ENCODE data around the gene MOGAT3.

Gene MOGAT3

DNA sequence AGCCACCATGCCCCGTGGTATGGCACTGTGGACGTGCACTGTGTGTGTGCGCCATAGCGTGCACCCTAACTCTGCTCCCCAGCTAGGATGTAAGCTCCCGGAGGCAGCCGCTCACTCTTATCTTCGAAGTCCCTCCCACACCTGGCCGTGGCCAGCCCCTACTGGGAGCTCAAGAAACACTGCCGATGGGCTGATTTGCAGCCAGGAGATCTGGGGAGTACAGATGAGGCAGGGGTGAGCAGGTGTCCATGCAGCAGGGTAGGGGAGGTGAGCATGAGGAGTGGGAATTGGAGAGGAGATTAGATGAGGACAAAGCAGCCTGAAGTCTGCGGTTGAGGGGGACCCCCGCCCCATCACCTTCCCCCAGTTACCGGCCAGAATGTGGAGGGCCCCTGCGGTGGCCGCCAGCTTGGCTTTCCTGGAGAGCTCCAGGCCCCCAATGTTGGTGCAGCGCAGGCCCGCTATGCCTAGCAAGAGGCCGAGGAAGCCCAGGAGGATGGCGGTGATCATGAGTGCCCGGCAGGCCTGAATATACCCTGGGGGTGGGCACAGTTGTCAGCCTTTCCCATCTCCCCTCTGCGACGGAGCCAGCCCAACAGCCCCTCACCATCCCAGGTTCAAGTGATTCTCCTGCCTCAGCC is 33.2 kb upstream of the MOGAT3 start:
- no peak for DNase-seq (ENCODE audit: low read depth)

DNA sequence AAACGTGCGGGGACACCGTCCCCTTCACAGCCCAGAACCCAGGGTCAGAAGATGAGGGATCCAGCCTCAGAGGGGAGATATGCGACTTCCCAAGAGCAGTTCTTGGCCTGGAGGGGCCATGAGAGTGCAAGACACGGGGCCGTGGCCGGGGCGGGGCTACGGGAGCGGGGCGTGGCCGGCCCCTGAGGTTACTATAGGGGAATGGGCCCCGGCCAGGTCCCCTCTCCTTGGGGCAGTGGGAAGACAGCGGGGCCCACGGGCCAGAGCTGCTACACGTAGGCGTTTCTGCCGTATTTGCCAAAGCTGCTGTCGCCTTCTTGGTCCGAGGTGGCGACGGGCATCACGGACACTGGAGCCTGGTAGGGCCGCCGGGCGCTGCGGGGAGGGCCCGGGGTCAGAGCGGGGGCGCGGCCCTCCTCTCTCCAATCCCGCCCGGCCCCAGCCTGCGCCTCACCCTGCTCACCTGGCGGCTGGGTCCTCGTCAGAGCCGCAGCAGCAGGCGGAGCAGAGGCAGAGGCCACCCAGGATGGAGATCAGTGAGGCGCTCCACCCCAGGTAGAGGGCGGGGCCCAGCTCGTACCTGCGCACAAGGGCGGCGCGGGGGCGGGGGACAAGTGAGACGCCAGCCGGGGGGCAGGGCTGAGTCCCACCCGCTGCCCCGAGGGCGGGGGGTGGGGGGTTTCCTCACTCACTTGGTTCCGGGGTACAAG is 31.5 kb upstream of the MOGAT3 start:
- DNase-seq (ENCODE audit: low read depth), result no peak

DNA sequence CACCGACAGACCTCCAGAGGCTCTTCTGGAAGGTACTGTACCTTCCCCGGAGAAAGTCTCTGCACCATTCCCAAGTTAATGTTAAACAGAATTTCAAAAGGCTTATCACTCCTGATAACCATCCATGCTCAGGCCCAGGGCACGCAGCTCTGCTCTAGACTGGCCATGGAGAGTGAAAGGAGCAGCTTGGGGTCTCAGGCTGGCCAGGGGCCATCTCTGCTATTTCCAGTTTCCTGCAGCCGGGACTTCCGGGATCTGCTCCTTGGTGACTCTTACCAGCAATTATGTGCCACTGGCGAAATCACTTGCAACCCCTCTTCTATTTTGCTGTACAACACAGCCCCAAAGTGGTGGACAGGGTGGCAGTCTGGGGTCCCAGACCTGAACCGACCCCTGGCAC is 30.8 kb upstream of the MOGAT3 start:
- no peak for DNase-seq (ENCODE audit: low read depth)

DNA sequence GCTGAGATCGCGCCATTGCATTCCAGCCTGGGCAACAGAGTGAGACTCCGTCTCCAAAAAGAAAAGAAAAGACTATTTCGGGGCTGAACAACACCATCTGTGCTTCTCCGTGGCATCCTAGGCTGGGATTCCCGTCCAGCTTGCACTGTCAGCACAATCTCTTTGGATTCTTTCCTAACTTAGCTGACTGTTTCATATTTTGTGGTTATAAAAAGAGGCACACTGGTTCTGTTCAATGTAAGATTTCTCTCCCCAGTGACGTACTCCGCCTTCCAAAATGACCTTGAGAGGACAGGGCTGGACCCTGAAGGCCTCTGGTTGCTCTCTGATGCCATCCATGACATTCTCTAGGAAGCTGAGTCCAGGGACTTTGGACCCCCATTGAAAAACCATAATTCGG is 25.9 kb upstream of the MOGAT3 start:
- no peak for DNase-seq (ENCODE audit: low read depth)

DNA sequence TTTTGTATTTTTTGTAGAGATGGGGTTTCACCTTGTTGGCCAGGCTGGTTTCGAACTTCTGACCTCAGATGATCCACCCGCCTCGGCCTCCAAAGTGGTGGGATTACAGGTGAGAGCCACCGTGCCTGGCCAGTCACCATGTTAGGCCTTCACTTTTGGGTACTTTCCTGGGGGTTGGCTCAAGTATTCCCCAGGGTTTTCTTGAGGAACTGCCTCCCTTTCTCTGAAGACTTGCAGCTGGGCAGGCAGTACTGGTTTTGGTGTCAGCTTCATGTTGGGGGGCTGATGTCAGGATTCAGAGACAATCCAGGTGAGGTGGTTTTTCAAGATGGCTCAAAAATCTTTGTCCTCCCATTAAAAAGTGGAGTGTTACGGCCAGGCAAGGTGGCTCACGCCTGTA is 24.8 kb upstream of the MOGAT3 start:
- no peak for DNase-seq (ENCODE audit: low read depth)

DNA sequence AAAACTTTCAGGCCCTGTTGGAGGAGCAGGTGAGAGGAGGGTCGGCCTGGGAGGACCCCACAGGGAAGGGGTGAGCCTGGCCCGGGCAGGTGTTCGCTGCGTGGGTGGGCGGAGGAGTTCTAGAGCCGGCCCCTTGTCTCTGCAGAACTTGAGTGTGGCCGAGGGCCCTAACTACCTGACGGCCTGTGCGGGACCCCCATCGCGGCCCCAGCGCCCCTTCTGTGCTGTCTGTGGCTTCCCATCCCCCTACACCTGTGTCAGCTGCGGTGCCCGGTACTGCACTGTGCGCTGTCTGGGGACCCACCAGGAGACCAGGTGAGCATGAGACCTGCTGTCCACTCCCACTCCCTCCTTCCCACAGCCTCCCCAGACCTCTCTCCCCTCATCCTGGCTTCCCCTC is 22.7 kb upstream of the MOGAT3 start:
- no peak for DNase-seq (ENCODE audit: low read depth)

DNA sequence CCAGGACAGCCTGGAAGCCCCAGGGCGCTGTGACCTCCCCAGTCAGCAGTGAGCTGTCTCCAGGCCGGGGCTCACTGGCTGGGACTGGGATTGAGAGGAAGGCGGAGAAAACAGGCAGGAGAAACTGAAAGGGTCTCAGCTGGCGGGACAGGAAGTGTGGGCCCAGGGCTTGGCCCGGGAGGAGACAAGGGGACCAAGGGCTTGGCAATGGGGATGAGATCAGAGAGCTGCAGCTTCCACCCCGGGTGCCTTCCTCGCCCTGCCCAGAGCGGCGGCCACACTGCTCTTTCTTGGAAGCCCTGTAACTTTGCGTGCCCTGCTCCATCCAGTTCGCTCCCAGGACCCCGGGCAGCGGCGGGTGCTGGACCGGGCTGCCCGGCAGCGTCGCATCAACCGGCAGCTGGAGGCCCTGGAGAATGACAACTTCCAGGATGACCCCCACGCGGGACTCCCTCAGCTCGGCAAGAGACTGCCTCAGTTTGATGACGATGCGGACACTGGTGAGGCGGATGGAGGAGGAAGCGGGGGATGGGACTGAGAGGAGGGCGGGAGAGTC is 21.5 kb upstream of the MOGAT3 start:
- no peak for DNase-seq (ENCODE audit: low read depth)

DNA sequence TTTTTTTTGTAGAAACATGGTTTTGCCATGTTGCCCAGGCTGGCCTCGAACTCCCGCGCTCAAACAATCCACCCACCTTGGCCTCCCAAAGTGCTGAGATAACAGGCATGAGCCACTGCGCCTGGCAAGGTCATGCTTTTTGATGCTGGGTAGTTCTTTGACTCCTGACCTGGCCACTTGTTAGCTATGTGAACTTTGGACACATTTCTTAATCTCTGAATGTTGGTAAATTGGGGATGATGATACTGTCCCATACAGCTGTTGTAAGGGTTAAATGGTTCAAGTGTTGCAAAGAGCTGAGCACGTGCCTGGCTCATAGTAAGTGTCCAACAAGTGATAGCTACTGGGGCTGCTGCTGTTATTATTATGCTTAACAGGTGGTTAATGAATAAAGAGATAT is 19.5 kb upstream of the MOGAT3 start:
- DNase-seq (ENCODE audit: low read depth), result no peak

DNA sequence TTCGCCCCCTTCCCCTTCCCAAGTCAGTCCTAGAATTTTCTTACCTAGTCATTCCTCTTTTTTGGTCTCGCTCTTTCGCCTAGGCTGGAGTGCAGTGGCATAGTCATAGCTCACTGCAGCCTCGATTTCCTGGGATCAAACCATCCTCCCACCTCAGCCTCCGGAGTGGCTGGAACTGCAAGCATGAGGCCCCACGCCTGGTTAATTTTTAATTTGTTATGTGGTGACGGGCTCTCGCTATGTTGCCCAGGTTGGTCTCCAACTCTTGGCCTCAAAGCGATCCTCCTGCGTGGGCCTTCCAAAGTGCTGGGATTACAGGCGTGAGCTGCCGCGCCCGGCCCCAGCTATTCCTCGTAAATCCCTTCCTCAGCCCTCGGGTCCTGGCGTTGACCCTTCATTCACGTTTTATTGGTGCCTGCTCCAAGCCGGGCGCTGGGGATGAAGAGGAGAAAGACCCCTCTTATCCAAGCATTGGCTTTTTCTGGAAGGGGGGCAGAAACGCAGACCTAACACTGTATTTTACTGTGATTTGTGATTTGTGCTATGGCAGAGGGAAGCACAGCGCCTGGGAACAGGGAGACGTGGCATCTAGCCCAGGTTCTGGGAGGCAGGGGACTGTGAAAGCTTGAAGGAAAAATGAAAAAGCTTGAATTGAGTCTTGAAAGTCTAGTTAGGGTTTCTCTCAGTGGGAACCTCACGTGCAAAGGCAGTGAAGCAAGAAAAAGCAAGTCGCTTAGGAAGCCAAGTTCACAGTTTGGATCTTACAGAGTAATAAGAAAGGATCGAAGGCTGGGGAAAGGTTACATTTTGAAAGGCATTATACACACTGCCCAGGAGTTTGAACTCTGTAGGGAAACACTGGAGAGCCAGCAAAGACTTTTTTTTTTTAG is 17.6 kb upstream of the MOGAT3 start:
- no peak for DNase-seq (ENCODE audit: low read depth)

DNA sequence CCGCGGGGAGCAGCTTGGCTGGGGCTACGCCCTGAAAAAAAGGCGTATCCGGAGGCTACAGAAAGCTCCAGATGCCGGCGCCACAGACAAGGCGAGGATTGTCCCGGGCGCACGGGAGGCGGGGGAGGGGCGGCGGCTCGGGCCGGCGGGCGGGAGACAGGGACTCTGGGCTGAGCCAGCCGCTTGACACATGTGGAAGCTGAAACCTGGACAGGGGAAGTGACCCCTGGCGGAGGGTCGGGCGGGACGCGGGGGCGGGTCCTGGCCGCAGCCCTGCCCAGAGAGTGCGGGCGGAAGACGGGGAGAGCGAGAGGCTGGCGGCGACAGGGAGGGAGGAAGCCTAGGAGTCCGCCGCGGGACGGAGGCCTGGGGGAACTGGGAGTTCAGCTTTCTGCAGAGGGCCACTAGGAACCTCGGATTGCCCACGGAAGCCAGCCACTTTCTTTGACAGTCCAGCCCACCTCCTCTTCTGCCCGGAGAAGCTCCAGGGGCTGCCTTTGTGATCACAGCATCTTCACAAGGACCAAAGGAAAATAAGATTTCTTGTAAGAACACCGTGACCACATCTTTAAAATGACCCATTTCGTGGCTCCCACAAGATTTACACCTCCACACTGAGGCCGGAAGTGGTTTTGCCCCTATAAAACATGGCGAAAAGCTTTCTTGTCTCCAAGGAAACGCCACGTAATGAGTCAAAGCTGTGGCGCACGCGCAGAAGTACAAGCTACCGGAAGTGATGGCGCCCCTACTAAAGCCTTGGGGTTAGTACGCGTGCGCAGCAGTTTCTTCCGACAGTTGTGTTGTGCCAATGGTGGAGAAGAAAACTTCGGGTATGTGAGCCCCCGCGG is 16.8 kb upstream of the MOGAT3 start, which contains the start of the genes PLOD3 and ZNHIT1:
PLOD3 (minus strand) TSS at position 194 of the 848 bp plus-strand sequence. CDS start 307 bp downstream, outside the sequence.
ZNHIT1 (plus strand) TSS at position 778 of the 848 bp plus-strand sequence; CDS start at position 809, 31 bp downstream.
- peak; percentile 93 for DNase-seq (ENCODE audit: low read depth)

DNA sequence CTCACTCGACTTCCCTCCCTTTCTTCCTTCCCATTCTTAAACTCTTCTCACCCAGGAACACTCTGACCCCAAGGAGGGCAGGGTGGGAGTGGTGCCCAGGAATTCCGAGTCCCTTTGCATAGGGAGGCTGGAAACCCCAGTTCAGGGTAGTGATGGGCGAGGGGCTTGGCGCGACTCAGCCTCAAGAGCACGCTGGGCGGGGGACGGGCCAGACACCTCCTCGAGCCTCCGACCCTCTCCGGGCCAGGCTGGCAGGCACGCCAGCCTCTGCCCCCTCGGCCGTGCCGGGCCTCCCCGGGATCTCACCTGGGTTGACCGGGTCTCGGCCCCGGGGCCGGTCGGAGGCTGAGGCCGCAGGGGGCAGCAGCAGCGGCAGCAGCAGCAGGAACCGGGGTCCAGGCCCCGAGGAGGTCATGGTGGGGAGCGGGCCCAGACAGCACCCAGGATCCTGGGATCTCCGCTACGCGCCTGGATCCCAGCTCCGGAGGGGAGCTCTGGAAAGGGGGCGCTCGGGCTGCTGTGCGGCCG is 16.1 kb upstream of the MOGAT3 start:
- no peak for DNase-seq (ENCODE audit: low read depth)

DNA sequence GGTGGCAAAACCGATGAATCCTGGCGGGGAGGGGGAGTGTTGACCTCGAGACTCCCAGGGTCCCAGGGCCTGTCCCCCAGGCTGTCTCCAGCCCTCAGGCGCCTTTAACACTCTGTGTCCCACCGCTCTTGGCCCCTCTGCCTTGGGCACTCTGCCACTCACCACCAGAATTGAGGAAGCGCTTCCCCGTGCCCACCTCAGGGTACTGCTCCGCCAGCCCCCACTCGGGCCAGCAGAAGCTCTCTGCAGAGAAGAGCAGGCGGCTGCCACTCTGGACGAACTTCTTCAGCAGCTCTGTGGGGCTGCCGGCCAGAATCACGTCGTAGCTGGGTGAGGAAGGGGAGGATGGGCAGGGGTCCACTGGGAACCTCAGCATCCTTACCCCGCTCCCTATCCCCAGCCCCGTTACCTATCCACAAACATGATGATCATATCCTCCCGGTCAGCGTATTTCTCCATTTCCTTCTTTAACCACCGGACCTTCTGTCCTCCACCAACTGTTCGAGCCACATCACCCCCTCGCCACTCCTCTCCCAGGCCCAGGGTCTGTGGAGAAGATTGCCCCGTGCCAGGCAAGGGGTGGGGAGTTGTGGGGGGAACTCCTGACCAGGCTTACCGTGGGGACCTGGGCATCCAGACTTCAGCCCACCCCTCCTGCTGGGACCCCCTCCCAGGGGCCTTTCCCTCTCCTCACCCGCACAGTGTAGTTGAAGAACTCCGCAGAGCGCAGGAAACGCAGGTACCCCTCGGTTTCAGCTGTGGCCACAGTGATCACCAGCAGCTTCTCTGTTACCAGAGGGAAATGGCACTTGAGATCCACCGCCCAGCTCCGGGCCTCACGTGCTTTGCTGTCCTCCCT is 15.4 kb upstream of the MOGAT3 start:
- no peak for DNase-seq (ENCODE audit: low read depth)

DNA sequence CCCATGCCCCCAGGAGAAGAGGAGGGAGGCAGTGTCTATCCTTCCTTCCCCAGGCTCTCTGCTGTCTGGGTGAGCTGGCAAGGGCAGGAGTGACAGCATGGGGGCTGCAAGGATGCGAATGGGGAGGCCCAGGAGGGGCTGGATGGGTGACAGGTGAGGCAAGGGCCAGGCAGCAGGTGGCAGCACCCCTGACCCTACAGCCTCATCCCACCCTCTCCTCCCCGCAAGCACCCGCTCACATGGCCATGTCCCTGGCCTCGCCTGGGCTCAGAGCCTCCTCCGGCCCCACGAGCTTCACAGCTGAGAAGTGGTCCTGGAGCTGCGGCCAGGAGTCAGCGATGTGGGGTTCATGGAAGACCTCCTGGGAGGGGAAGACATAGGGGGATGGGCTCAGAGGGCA is 11.2 kb upstream of the MOGAT3 start:
- no peak for DNase-seq (ENCODE audit: low read depth)

DNA sequence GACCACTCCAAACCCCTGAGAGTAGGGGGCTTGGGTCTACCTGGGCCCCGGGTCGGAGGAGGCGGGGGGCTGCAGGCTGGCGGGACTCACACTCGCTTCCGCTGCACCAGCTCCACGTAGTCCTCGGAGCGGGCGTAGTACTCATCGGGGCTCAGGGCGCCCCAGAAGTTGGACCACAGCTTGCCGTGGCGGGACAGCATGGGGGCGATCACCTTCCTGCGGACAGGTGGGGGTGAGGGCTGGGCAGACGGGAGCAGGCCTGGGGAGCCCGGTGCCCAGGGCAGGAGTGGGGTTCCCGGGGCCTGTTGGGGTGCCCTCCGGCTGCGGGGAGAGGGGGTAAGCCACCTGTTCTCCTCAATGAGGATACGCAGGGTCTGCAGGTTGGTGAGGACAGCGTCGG is 10.7 kb upstream of the MOGAT3 start:
- DNase-seq (ENCODE audit: low read depth), result no peak

DNA sequence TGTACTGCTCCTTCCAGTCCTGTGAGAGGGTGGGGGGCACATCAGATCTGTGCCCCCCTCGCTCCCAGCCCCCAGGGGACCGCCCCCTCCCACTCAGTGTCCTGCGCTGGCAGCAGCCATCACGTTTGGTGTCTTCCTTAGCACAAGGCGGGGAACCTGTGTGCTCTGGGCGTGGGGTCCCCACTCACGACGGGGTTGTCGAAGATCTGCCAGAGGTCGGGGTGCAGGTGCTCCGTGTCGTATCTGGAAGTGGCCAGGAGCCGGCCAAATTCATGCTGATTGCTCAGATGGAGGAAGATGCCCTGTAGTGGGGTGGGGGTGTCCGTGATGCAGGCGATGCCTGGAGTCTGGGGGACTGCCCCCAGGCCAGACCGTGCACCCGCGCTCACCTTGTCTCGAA is 9.3 kb upstream of the MOGAT3 start:
- DNase-seq (ENCODE audit: low read depth), result no peak

DNA sequence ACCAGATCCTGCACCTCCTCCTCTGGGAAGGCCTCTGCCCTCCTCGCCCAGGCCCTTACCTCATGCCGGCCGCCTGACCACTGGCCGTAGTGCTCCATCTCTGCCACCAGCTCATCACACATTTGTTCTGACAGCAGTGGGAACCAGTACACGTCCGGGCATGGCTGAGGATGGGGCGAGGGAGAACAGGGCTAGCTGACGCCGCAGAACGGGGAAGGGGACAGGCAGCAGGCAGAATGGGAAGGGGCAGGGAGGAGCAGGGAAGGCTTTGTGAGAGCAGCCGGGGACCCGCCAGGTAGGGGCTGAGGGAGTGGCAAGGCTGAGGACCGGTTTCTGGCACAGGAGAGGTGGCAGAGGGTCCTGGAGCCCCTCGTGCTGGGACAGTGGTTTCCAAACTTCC is 8.0 kb upstream of the MOGAT3 start:
- no peak for DNase-seq (ENCODE audit: low read depth)

DNA sequence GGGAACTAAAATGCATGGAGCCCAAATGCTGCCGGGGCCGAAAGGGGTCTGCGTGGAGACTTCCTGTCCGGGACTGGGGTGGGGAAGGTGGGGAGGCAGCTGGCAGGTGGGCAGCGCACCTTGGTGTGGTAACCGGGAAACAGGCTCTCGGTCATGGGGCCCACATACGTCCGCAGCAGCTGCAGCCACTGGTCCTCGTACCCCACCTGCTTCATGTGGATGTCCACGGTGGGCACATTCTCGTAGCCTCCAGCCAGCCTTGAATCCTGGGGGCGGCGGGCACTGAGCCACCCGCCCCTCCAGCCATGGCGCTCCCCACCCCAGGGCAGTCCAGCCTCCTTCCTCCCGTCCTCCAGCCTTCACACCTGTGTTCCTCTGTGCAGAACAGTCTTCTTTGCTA is 6.6 kb upstream of the MOGAT3 start:
- DNase-seq (ENCODE audit: low read depth), result no peak

DNA sequence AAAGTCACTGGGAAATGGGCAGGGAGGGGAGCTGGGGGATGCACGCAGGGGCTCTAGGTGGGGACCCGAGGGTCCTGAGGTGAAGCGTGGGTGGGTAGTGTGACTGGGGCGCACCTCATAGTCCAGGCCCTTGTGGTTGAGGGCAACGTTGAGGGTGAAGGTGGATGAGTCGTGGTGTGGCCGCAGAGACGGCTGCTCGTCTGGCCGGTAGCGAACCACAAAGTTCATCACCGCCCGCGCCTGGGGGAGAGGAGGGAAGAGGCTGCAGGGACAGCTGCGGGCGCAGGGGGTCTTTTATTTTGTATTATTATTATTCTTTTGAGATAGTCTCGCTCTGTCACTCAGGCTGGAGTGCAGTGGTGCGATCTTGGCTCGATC is 5.8 kb upstream of the MOGAT3 start:
- DNase-seq (ENCODE audit: low read depth), result no peak

DNA sequence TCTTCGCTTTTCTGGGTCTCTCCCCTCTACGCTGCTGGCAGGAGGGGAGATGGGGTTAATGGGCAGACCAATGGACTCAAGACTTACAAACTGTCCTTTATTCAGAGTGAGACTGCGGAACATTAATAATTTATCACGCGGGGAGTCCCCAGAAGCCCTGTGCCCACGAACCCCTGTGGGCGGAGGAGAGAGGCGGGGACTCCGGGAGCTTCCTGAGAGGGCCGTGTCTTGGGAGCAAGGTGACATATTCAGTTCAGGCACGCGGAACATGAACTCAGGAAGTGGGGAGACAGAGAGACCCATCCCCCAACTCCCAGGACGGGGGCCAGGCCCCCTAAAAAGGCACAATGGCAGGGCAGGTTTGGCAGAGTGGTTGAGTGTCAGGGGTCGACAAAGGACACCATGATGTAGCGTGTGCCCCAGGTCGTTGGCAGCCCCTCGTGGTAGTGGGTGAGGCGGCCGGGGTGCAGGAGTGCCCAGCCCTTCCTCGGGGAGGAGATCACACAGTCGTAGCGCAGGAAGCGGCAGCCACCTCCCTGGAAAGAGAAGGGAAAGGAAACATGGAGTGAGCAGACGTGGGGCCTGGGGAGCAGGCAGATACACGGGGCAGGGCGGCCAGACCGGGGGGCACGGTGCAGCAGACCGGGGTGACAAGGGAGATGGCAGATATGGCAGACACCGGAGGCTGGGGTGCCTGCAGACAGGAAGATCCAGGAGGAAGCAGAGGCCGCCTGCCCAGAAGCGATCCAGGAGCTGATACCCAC is 5.2 kb upstream of the MOGAT3 start:
- no peak for DNase-seq (ENCODE audit: low read depth)
